PFSK-1 (cell line): ENCODE measurements around the gene BRSK2.

Source experiments
- FOXP2 ChIP-seq: optimal IDR thresholded peaks from 2 replicates; pipeline ENCODE3; 2011; ENCODE audit warnings: borderline replicate concordance, control low read depth, inconsistent platforms; ENCODE audit not compliant: insufficient read depth; ENCODE audit errors: extremely low read length, extremely low read depth
- POLR2AphosphoS5 ChIP-seq: IDR thresholded peaks from 2 replicates; pipeline ENCODE4 v1.6.1; 2012; ENCODE audit warnings: low read depth, mild to moderate bottlenecking, control low read depth, low read length, moderate library complexity
- SIN3A ChIP-seq: IDR thresholded peaks from 2 replicates; pipeline ENCODE4 v1.6.1; 2012; ENCODE audit warnings: mild to moderate bottlenecking, low read length, moderate library complexity, borderline replicate concordance; ENCODE audit not compliant: insufficient read depth
- TAF1 ChIP-seq: IDR thresholded peaks from 2 replicates; pipeline ENCODE4 v1.6.1; 2012; ENCODE audit warnings: low read length, control low read depth, borderline replicate concordance; ENCODE audit not compliant: insufficient read depth
- TF ChIP-seq, protein P1 (sequence below), 2 experiments: IDR thresholded peaks; 2 replicates each; pipeline versions ENCODE4 v1.6.1 to v1.8.0; 2011 to 2012; ENCODE audit warnings: low read depth in 2 of 2, low read length in 2 of 2, control low read depth in 1 of 2, inconsistent platforms in 1 of 2, mild to moderate bottlenecking in 1 of 2, moderate library complexity in 1 of 2; ENCODE audit not compliant: insufficient read depth in 1 of 2

The BRSK2 gene

DNA sequence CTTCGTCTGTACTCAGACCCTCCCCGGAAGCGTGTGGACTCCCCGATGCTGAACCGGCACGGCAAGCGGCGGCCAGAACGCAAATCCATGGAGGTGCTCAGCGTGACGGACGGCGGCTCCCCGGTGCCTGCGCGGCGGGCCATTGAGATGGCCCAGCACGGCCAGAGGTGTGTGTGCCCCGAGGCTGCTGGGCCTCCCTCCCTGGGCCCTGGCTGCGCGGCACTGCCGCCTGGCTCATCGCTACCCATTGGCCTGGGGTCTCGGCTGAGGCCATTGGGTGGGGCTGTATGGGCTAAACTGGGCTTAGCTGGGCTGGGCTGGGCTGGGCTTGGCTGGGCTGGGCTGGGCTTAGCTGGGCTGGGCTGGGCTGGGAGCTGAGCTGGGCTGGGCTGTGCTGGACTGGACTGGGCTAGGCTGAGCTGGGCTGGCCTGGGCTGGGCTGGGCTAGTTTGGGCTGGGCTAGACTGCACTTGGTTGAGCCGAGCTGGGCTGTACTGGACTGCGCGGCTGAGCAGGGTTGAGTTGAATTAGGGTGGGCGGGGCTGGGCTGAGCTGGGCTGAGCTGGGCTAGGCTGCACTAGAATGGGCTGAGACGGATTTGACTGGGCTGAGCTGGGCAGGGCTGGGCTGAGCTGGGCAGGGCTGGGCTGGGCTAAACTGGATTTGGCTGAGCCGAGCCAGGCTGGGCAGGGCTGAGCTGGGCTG lies 56.2 kb downstream of the BRSK2 start:
- TF ChIP-seq FOXP2 (no peak), SIN3A (no peak), POLR2AphosphoS5 (no peak), TAF1 (no peak)
- TF ChIP-seq, protein P1, sequence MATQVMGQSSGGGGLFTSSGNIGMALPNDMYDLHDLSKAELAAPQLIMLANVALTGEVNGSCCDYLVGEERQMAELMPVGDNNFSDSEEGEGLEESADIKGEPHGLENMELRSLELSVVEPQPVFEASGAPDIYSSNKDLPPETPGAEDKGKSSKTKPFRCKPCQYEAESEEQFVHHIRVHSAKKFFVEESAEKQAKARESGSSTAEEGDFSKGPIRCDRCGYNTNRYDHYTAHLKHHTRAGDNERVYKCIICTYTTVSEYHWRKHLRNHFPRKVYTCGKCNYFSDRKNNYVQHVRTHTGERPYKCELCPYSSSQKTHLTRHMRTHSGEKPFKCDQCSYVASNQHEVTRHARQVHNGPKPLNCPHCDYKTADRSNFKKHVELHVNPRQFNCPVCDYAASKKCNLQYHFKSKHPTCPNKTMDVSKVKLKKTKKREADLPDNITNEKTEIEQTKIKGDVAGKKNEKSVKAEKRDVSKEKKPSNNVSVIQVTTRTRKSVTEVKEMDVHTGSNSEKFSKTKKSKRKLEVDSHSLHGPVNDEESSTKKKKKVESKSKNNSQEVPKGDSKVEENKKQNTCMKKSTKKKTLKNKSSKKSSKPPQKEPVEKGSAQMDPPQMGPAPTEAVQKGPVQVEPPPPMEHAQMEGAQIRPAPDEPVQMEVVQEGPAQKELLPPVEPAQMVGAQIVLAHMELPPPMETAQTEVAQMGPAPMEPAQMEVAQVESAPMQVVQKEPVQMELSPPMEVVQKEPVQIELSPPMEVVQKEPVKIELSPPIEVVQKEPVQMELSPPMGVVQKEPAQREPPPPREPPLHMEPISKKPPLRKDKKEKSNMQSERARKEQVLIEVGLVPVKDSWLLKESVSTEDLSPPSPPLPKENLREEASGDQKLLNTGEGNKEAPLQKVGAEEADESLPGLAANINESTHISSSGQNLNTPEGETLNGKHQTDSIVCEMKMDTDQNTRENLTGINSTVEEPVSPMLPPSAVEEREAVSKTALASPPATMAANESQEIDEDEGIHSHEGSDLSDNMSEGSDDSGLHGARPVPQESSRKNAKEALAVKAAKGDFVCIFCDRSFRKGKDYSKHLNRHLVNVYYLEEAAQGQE (IDR thresholded peaks at IDR 0.05; ENCODE audit: insufficient read depth in 1 of 2, low read depth in 2 of 2, low read length in 2 of 2) = no peak

DNA sequence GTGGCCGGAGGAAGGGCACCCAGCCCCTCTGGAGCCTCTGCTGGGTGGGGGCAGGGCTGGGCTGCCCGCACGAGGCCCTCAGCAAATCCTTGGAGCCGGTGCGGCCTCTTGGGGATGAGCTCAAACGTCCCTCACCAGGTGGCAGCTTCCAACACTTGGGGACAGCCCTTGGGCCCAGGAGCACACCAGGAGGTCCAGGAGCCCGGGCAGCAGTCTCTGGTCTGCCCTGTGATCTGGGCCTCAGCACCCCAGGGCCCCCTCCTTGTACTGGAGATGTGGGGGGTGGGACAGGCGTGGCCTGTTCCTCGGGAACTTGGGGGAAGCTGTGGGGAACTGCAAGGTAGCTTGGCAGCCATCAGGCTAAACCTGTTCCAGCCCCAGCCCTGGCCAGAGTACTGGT lies 56.9 kb downstream of the BRSK2 start:
- TF ChIP-seq, protein P1 (IDR thresholded peaks at IDR 0.05; ENCODE audit: insufficient read depth in 1 of 2, low read depth in 2 of 2, low read length in 2 of 2) = no peak
- TF ChIP-seq TAF1 (no peak), POLR2AphosphoS5 (no peak), FOXP2 (no peak), SIN3A (no peak)

DNA sequence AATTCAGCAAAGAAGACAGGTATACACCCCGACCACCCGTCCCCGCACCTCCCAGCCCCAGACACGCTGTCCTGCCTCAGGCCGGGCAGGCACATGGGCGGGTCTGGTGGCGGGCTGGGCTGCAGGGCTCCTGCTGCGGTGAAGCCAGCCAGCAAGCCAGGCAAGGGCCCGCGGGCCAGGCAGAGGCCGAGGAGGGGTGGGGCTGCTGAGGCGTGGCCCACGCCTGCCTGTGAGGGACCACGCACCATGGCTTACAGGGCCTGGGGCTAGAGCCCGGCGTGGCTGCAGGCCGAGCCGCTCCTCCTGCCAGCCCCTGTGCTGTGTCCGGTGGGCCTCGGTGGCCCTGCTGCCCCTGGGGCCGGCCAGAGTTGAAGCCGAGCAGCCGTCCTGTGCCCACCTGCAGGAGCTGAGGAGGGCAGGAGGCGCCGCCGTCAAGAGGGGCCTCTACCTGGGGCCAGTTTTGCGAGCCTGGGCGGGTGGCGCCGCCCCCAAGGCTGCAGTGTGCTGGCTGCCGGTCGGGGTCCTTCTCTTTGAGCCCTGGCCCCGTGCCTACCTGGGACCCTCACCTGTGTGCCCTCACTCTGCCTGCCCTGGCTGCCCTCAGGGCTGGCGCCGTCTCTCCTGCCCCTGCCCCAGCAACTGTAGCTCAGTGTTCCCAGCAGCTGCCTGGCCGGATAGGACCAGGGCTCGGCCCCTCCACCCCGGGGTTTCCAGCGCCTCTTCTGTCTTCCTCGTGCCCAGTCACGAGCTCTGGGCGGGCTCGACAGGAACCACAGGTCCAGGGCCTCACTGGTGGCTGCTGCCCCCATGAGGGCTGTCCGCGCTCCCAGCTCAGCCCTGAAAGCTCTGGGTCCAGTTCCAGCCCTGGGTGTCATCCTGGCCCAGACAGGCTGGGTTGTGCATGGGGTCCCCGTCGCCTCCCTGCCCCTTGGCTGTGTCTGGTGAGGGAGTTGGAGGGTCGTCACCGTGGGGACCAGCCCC lies 58.4 kb downstream of the BRSK2 start:
- TF ChIP-seq TAF1 (no peak), POLR2AphosphoS5 (no peak), SIN3A (no peak), FOXP2 (no peak)
- TF ChIP-seq, protein P1 (IDR thresholded peaks at IDR 0.05; ENCODE audit: insufficient read depth in 1 of 2, low read depth in 2 of 2, low read length in 2 of 2) = no peak

GRCh38 chr11:1448882-1449281 lies 59.1 kb downstream of the BRSK2 start:
- no peak for TF ChIP-seq POLR2AphosphoS5
- TF ChIP-seq SIN3A = no peak
- TF ChIP-seq, protein P1 (IDR thresholded peaks at IDR 0.05; ENCODE audit: insufficient read depth in 1 of 2, low read depth in 2 of 2, low read length in 2 of 2) = no peak
- TF ChIP-seq FOXP2 = no peak
- TF ChIP-seq TAF1 = no peak
